H1 (cell line): ENCODE measurements around the gene PXDN. TPM values are rescaled to one million over a fixed set of nuclear protein-coding genes. Genes with fewer than 3 reads are reported as not detected.

Source experiments
- BCL11A ChIP-seq, 2 experiments: IDR thresholded peaks; one replicate each; pipeline ENCODE4 v1.6.1; 2011; ENCODE audit warnings: low read depth in 2 of 2, low read length in 2 of 2, mild to moderate bottlenecking in 2 of 2
- CHD1 ChIP-seq: IDR thresholded peaks from 2 replicates; pipeline ENCODE4 v1.6.1; 2012; ENCODE audit warnings: low read depth, low read length, improper control_type of control experiment
- NRF1 ChIP-seq: IDR thresholded peaks from 2 replicates; pipeline ENCODE4 v1.6.1; 2011; ENCODE audit warnings: mild to moderate bottlenecking, low read depth, low read length, improper control_type of control experiment
- TBP ChIP-seq: IDR thresholded peaks from 2 replicates; pipeline ENCODE4 v1.6.1; 2011; ENCODE audit warnings: low read depth, low read length, improper control_type of control experiment
- polyA plus RNA-seq, 7 experiments: library from polyadenylated mRNA; depleted of rRNA in 3 of 7; stranded (reverse) in 5 of 7; unstranded in 2 of 7; fragments of >200 nt in 5 of 7; fragments of 200-250 nt in 2 of 7; gene quantifications; 1 replicate in 5 of 7; 2 replicates in 1 of 7; 4 replicates in 1 of 7; pipeline versions ENCODE4 v1.2.1 to v1.2.3, GENCODE V29; 2011 to 2013; ENCODE audit warnings: missing spikeins in 2 of 7, mixed read lengths in 2 of 7
- total RNA-seq: library from RNA; stranded (reverse); fragmentation: NEBNext Ultra II Directional; extraction: Animal tissue kit (Norgen Biotek cat#: 25700); gene quantifications from 2 replicates; pipeline ENCODE4 v1.2.1, GENCODE V29; 2021
- TF ChIP-seq, protein P1 (sequence below): IDR thresholded peaks from 2 replicates; pipeline ENCODE4 v1.6.1; 2012; ENCODE audit warnings: low read length, inconsistent platforms

The PXDN gene
- total and polyA plus RNA-seq, 2 of the 8 experiments (the other 6 are each of a cell fraction or from before 2014, with no cell fraction given) = 104 to 141 TPM

DNA sequence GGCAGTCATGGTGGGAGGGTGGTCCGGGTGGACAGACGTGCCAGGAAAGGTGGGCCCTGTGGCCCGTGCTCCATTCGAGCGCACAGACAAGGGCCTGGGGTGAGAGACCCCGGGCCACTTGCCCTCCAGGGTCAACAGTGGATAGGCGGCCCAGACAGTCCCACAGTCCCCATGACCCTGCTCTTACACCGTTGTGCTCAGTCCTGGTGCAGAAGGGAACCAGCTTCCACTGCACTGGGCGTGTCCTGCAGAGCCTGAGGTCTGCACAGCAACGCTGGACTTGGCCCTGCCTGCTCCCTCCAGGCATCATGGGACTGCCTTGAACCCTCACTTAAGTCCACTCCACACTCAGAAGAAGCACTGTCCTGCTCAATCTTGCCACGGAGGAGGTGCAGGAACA, 52.0 kb downstream of the PXDN start (continued):
- TF ChIP-seq, protein P1, sequence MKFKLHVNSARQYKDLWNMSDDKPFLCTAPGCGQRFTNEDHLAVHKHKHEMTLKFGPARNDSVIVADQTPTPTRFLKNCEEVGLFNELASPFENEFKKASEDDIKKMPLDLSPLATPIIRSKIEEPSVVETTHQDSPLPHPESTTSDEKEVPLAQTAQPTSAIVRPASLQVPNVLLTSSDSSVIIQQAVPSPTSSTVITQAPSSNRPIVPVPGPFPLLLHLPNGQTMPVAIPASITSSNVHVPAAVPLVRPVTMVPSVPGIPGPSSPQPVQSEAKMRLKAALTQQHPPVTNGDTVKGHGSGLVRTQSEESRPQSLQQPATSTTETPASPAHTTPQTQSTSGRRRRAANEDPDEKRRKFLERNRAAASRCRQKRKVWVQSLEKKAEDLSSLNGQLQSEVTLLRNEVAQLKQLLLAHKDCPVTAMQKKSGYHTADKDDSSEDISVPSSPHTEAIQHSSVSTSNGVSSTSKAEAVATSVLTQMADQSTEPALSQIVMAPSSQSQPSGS = no peak
- TF ChIP-seq TBP (no peak), NRF1 (no peak), BCL11A (IDR thresholded peaks at IDR 0.05; ENCODE audit: low read depth in 2 of 2, low read length in 2 of 2) (no peak), CHD1 (no peak)
